GM18508 (cell line): ENCODE results near the gene CHST3.
"Not testable (repeated sequence)": the region's sequence is repeated elsewhere in the genome, so short reads cannot be mapped to it uniquely, and the experiment has no call there.

Source experiments
- ATAC-seq: cut with Tn5 transposase; IDR thresholded peaks from one replicate; pipeline ENCODE4 v1.9.1; 2021; ENCODE audit warnings: moderate number of reproducible peaks; ENCODE audit not compliant: insufficient read depth, unreplicated experiment

Gene CHST3

DNA sequence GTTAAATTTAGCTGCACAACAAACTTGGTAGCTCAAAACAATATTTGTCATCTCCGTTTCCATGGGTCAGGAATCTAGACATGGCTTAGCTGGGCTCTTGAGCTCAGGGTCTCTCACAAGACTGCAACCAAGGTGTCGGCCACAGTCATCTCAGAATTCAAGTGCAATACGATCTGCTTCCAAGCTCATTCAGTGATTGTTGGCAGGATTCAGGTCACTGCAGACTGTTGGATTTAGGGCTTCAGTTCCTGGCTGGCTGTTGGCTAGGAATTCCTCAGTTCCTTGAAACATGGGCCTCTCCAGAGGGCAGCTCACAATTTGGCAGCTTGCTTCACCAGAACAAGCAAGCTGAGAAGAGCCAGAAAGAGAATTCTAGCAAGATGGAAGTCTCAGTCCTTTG, 17.5 kb upstream of the CHST3 start:
- no peak for ATAC-seq

DNA sequence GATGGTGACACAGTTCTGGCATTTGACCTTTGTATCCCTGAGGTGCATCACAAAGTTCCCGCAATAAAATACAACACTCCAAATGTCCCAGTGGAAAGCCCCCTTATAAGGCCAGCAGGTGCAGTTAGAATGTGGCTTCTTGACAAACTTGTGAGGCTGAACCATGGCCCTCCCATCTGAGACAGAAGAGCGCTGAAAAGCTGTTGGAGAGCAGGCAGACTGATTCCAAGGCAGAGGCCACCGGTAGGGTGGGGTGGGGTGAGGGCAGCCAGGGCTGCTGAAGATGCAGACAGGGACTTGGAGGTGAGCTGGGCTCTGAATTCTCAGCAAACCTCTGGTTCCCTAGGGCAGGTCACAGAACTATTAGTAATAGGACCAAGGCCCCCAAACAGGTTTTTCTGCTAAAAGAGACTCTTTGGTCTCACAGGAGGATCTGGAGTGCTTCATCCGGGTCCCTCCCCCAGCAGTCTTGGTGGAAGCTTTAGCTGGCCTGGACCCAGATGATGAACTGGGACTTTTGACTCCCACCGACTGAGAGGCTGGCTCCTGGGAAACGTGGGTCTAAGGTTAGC, 15.6 kb upstream of the CHST3 start:
- no peak for ATAC-seq

DNA sequence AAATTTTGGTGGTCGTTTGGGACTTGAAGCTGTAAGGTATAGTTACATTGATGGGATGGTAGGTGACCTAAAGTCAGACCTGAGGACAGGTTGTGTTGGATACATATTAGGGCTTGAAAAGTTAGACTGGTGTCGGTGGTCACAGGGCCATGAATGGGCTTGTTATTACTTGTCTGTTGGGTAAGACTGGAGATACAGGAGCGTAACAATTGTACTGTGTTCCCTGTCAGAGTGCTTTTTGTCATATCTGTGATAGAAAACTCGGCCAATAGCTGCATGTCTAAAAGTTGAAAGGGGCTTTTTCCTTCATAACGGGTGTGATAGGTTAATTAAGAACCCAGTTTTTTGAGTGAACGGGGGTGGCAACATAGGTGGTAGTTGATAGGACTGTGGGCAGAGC, 13.5 kb upstream of the CHST3 start:
- ATAC-seq: no peak

DNA sequence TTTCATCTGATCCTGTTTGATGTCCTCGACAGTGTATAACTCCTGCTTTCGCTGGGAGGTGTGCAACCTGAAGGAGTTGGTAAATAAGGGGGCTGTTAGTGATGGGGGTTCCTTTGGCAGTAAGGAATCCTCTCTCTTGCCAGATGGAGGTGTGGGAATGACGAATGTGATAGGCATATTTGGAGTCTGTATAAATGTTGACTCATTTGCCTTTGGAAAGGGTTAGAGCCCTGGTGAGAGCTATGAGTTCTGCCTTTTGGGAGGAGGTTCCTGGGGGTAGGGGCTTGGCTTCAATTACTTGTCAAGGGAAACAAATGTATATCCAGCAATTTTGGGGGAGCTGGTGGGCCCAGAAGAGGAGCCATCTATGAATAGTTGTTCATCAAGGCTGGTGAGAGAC, 11.4 kb upstream of the CHST3 start:
- ATAC-seq: no peak

DNA sequence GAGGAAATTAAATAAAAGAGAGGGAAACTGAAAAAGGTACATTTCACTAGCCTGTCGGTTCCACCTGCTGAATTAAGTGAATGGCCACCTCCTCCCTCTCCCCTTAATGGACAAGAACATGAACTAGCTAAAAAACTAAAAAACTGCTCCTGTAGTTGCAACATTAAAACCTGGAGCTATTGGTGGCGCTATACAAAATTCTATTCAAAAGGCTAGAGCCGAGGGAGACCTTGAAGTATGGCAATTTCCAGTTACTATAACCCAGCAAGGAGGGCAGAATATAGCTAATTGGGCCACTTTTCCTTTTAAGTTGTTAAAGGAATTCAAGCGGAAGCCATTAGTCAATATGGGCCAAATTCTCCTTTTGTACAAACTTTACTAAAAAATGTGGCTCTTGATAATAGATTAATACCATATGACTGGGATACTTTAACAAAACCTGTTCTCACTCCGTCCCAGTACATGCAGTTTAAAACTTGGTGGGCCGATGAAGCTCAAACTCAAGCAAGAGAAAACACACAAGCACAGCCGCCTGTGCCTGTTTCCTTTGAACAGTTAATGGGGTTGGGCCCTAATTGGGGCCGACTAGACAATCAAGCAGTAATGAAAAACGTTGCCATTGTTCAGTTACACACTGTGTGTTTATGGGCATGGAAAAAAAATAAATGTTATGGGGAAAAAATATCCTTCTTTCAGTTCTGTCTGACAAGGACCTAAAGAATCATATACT, 6.5 kb upstream of the CHST3 start:
- no peak for ATAC-seq

DNA sequence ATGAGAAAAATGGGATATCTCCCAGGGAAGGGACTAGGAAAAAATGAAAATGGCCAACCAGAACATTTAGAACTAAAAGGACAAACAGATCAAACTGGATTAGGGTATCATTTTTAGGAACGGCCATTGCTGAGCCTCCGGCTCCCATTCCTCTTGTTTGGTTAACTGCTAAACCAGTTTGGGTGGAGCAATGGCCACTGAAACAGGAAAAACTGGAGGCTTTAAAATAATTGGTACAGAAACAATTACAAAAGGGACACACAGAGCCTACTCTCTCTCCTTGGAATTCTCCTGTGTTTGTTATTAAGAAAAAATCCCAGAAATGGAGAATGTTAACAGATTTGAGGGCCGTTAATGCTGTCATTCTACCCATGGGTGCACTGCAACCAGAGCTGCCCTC, 4.7 kb upstream of the CHST3 start:
- no peak for ATAC-seq

DNA sequence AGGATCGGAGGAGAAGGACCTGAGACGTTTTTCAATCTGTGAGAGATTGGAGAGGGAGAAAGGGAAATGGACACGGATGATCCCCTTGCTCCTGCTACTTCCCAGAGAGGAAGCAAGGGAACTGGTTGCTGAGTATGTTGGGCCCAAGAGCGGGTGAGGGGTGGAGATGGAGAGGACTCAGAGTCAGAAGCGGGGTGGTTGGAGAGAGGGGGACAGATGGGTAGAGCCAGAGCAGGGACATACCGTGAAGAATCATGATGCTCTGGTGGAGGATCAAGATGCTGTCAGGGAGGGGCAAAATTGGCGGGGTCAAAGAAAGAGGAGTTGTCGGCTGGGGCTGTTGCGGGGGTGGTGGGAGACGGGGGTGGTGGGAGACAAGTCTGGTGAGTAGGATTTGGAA, 2.4 kb upstream of the CHST3 start:
- ATAC-seq: no peak

DNA sequence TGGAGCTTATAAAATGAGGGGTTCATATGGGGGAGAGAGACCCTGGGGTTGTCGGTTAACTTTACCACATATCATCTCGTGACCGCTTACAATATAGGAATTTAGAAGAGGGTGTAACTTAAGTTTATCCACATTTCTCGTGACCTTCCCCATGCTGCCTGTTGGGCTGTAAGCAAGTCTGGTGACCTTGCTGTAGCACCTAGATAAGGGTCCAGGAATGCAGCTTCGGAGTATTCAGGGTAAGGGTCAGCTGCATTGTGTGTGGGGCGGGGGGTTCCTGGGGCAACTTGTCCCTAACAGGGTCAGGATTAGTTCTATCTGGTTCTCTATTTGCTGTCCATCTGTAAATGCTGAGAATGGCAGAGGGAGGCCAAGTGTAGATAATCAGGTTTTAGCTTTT, 1.3 kb upstream of the CHST3 start:
- no peak for ATAC-seq

DNA sequence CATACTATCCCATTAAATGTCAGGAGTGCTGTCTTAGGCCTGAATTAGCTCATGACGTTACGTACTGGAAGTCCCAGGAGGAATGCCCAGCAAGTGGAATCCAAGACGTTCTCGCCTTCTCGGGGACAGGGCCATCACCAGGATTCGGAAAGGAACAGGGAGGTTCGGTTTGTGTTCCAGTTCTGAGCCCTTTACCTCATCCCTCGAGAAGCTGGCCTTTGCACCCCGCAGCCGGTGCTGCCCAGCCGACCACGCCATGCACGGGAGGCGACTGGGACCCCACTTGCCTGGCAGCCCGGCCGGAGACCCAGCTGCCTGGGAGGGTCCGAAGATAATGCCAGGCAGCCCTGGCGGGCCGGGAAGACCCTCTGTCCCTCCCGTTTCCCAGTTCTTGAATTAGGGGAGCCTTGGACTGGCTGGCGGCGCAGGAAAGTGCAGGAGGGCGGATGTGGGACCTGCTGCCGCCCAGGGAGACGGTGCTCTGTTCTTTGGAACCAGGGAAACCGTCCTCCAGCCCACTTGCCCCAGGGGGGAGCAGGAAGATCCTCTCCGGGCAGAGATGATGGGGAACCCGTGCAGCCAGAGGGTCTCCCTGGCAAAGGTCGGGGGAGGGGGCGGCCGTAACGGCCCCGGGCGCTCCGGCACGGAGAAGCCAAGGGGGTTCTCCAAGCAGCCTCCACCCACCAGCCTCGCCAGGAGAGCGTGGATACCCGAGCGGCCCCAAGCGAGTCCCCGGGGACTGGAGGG, 671 bp upstream of the CHST3 start:
- ATAC-seq: no peak

DNA sequence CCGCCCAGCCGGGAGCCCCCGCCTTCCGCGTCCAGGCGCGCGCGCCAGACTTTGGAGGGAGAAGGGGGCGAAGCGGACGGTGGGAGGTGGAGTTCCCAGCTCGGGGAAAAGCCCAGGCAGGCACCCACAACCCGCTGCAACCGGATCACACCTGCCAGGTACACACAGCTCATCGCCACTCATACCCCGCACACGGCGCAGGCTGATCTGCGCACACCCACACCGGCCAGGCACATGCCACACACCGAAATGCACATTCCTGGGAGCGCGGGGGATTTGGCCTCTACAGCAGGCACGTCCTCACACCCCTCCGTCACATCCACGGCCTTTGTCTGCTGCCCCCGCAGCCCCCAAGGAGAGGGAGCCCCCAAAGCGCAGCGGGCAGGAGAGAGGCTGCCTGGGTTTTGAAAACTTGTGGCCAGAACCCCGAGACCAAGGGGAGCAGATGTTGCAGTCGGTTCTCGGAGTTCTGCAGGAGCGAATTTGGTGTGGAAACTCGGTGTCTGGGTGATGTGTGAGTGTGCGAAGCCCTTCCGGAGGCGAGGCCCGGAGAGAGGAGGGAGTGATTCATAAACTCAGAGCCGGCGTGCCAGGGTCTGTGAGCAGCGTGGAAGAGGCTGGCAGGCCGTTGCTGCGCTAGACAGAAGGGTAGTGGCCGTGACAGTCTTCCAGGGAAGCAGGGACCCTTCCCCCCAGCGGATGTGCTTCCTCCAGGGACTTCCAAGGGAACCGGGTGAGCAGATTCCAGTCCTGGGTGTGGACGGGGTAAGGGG, 734 bp downstream of the CHST3 start:
- ATAC-seq: no peak

DNA sequence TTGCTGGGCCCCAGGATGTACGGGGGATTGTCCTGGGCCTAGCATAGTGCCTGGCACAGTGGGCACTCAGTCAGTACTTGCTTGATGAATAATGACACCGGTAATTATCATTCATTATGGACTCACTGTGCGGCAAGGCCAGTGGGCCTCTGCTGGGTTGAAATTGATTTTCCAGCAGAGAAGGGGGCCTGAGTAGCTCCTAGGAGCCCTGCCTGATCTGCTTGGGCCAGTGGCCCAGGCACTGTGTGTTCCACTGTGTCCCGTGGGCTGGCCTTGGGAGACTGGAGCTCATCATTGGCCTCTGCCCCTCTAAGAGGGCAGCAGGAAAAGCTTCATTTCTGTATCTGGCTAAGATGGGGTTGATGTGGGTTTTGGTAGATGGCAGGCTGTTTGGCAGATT, 1.4 kb downstream of the CHST3 start:
- no peak for ATAC-seq

DNA sequence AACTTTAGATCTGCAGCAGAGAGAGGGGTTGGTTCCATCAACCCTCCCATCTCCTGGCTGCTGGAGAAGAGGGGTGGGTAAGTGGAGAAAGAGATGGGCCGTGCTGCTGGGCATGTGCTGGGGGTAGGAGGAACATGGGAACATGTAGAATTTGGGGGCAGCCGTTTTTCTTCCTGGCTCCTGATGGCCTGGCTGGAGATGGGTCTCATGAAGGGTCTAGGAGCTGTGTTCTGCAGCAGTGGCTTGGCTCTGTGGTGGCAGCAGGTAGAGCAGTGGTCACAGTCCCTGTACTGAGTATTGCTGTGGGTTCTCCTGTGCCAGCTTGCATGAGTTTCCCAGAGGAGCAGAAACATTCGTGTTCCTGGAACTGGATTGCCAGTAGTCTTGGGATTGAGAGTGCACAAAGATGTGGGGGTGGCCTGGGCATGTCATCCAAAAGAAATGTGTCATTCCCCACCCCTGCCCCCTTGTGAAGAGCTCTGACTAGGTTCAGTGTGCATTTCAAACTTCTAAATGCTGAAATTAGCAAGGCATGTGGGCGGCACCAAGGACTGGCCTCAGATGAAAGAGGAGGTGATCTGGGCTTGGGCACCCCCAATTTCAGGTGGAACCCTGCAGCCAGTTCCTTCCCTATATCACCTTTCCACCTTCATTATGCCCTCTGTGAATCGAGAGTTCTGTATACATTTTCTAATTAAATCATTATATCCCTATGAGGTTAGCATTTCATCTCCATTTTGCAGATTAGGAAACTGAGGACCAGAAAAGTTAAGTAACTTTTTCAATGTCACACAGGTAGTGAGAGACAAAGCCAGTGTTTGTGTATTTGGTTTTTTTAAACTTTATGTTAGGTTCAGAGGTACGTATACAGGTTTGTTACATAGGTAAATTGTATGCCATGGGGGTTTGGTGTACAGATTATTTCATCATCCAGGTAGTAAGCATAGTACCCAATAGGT, 2.1 kb downstream of the CHST3 start:
- ATAC-seq: no peak

DNA sequence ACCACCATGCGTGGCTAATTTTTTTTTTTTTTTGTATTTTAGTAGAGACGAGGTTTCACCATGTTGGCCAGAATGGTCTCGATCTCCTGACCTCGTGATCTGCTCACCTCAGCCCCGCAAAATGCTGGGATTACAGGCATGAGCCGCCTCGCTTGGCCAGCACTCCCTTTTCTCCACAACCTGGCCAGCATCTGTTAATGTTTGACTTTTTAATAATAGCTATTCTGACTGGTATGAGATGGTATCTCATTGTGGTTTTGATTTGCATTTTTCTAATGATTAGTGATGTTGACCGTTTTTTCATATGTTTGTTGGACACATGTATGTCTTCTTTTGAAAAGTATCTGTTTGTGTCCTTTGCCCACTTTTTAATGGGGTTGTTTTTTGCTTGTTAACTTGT, 3.8 kb downstream of the CHST3 start:
- not testable (repeated sequence) for ATAC-seq

DNA sequence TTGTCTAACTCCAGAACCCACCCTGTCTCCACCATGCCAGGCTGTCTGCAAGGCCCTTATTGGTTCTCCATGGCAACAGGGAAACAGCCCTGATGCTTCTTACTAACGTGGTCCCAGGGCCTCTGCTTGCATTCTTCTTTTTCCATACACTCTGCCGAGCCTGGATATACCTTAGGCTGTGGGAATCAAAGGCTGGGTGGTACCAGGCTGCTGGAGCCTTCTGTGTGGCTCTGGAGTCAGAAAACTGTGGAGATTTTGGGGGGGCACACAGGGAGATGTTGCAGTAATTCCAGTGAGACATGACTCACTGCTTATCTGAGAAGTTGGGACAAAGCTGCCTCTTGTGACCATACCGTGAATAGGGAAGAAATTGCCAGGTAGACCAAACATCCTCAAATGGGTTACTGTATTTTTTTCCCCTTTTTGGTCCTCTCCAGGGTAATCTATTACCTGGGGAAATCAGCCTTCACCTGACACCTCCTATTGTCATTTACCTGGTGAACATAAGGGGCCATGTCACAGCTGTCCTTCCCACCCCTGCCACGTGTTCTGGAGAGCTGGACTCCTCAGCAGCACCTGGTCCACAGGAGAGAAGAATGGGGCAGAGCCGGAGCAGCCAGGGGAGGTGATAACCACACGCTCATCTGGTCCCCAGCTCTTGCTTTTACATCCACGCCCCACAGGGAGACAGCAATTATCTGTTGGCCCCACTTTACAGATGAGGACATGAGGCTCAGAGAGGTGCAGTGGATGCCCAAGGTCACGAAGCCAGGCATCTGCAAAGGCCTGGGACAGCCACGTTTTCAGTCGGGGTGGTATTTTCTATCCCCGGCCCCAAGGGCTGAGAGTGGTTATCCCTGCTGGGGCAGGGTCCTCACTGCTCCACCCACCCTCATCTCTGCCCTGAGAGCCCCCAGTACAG, 4.6 kb downstream of the CHST3 start:
- no peak for ATAC-seq

DNA sequence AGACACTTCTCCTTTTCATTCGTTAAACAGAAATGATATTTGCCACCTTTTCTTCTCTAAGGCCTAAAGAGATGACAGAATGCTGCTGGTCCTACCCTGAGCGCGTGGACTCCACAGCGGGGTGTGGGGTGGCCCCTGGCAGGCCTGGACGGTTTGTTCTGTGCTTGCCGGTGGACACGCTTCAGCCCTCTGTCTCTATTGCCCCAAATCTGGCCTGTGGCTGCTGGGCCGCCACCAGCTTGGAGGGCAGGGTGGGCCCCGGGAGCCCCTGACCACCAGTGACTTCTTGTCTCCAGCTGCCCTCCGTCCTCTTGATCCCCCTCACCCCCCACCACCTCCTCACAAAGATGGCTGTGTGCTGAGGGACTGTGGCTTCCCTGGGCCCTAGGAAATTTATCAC, 5.7 kb downstream of the CHST3 start:
- ATAC-seq: no peak

DNA sequence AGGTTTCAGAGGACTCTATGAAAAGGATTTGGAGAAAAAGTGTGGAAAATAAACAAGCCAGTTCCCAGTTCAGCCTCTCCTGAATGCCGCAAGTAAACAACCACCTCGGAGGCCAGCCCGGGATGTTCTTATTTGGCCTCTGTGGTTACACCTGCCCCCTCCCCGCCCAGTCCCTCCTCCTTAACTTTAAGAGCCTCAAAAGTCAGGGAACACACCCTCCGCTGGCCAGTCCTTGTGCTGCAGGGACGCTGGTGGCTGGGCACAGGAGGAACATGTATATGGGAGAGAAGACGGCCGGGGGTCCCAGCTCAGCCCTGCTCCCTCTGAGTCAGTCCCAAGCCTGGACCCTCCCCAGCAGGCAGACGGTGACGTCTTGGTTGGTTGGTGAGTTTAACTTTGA, 6.1 kb downstream of the CHST3 start:
- ATAC-seq: no peak

DNA sequence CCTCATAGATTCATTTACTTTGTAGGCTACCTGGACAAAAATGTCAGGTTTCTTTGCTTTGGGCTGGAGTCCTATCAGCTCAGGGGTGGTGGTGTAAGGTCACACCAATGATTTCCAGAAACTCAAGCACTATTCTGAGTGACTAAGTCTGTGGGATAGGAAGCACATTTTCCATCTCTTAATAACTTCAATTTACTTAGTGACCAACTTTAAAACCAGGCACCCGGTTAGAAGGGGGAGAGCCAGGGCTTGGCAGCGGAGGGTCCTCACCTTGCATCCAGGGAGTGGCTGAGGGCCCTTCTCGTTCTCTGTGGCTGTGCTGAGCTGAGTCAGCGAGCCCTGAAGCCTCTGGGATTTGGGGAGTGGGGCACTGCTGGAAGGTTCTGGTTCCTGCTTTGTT, 6.7 kb downstream of the CHST3 start:
- no peak for ATAC-seq

DNA sequence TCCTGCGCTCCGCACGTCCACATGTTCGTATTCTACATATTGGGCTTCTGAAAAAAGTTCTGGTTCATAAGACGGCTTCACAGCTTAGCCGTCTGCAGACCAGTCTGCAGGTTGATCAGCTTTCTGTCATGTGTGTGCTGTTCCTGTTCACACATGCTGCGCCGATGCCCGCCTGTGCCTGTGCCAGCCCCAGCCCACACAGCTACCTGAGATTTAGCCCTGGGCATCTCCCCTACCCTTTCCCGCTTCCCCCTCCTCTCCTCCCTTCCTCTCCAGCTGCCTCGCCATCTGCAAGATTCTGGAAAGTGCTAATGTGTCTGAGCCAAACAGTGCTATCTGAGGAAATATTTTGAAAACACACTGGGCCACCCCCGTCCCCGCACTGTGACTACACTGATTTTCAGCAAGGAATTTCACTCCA, 7.1 kb downstream of the CHST3 start:
- ATAC-seq: no peak
